ENCODE results near the gene KDM6A.

DNA sequence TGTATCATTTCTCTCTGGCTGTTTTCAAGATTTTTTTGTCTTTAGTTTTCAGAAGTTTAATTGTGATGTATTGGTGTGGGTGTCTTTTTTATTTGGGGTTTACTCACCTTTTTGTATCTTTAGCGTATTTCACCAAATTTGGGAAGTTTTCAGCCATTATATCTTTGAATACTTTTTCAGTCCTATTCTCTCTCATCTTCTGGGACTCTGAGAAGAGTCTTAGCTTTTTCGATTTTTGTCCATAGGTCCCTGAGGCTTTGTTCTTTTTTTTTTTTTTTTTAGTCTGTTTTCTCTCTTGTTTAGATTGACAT lies 23.8 kb downstream of the KDM6A start:
- TF ChIP-seq POLR2A (IDR thresholded peaks at IDR 0.05), result no peak
- TF ChIP-seq, protein P1, sequence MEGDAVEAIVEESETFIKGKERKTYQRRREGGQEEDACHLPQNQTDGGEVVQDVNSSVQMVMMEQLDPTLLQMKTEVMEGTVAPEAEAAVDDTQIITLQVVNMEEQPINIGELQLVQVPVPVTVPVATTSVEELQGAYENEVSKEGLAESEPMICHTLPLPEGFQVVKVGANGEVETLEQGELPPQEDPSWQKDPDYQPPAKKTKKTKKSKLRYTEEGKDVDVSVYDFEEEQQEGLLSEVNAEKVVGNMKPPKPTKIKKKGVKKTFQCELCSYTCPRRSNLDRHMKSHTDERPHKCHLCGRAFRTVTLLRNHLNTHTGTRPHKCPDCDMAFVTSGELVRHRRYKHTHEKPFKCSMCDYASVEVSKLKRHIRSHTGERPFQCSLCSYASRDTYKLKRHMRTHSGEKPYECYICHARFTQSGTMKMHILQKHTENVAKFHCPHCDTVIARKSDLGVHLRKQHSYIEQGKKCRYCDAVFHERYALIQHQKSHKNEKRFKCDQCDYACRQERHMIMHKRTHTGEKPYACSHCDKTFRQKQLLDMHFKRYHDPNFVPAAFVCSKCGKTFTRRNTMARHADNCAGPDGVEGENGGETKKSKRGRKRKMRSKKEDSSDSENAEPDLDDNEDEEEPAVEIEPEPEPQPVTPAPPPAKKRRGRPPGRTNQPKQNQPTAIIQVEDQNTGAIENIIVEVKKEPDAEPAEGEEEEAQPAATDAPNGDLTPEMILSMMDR (IDR thresholded peaks at IDR 0.05), result no peak

Measured in right lobe of liver (tissue), 4 donors.